Body of pancreas (tissue), 4 donors: ENCODE results near the gene TMA7B. TPM values are rescaled to one million over a fixed set of nuclear protein-coding genes. Genes with fewer than 3 reads are reported as not detected.
A peak's percentile ranks its signal among the peaks of the same experiment; 100 is the strongest.

Experiments
- ATAC-seq: fragments of 150-250 bp; one replicate; pipeline ENCODE4 v1.9.1; 2016
- DNase-seq, 4 donors: peaks; one replicate each; pipeline ENCODE4 v3.0.0-alpha.2; 2019
- H3K27ac ChIP-seq, 4 donors: fragments of 200-600 bp; sonication (generic); 1 replicate in 3 of 4; 2 replicates in 1 of 4; pipeline versions ENCODE4 v1.5.1 to v1.6.1; 2016 to 2019; ENCODE audit warnings: mild to moderate bottlenecking in 1 of 4, mixed read lengths in 1 of 4, moderate library complexity in 1 of 4
- H3K27me3 ChIP-seq, 2 donors: fragments of 200-600 bp; sonication (generic); one replicate each; pipeline ENCODE4 v1.6.0; 2016; ENCODE audit warnings: mild to moderate bottlenecking in 1 of 2
- H3K36me3 ChIP-seq, 2 donors: fragments of 200-600 bp; sonication (generic); replicated peaks in 1 of 2; 2 replicates each; pipeline ENCODE4 v1.5.1; 2016; ENCODE audit warnings: low read depth in 2 of 2; ENCODE audit not compliant: insufficient read depth in 1 of 2
- H3K4me1 ChIP-seq: fragments of 200-600 bp; sonication (generic); one replicate; pipeline ENCODE4 v1.6.0; 2016
- H3K4me3 ChIP-seq, 2 donors: fragments of 200-600 bp; sonication (generic); 1 replicate in 1 of 2; 2 replicates in 1 of 2; pipeline ENCODE4 v1.5.1; 2016 to 2019
- H3K9me3 ChIP-seq, 3 donors: fragments of 200-600 bp; sonication (generic); 1 replicate in 2 of 3; 2 replicates in 1 of 3; pipeline ENCODE4 v1.5.1; 2016
- POLR2A ChIP-seq, 3 donors: fragments of 450-650 bp; IDR thresholded peaks; one replicate each; pipeline ENCODE4 v1.6.1; 2016; ENCODE audit warnings: antibody characterized with exemption in 3 of 3, mild to moderate bottlenecking in 2 of 3
- WGBS, 2 donors: methylation state at CpG; one replicate each; pipeline ENCODE4 v1.1.5; 2017; 5-methylcytosine and 5-hydroxymethylcytosine counted together
- intact Hi-C: fragments of 100-400 bp; cut with DNase I; formaldehyde crosslinking; loops from one replicate; pipeline ENCODE4 v1.15.1; 2023
- total RNA-seq, 2 donors: library from RNA; depleted of rRNA; stranded (reverse); fragments of >200 nt; gene quantifications; one replicate each; pipeline ENCODE4 v1.1.0, GENCODE V29; 2016
- TF ChIP-seq, protein P1 (sequence below), 7 experiments: fragments of 450-650 bp in 4 of 7; fragments of 200-600 bp in 3 of 7; sonication (generic) in 3 of 7; IDR thresholded peaks; one replicate each; pipeline ENCODE4 v1.5.1; 2016 to 2019; ENCODE audit warnings: antibody characterized with exemption in 7 of 7

TMA7B gene
- total RNA-seq, 2 donors from 2014 or later = not detected

DNA sequence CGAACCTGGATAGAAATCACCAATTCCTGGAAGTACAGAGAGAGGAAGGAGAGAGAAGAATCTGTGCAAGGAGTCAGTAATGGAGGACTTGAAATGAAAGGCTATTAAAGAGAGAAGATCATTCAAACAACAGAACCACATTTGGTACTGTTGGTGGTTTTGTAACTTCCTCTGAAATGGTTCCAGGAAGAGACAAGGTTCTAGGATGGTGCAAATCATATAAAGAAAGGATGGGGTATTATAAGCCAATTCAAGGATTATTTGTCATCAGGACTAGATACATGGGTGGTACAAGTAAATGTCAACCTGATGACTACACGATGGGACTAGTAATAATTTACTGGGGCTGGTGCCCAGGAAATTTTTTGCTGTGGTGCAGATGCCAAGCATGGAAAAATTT is 28.9 kb upstream of the TMA7B start:
- ATAC-seq = no peak
- no peaks in the 10 kb centered on the region for H3K27me3 ChIP-seq
- H3K36me3 ChIP-seq = no peaks in the 10 kb centered on the region
- intact Hi-C loops = loop anchor here (5.0 kb wide), 1 partner anchor 96 kb away; no protein-coding TSS in a partner anchor
- WGBS, 2 donors = 38 to 41% methylated on average over 2 of the region's 2 CpGs
- TF ChIP-seq, protein P1, sequence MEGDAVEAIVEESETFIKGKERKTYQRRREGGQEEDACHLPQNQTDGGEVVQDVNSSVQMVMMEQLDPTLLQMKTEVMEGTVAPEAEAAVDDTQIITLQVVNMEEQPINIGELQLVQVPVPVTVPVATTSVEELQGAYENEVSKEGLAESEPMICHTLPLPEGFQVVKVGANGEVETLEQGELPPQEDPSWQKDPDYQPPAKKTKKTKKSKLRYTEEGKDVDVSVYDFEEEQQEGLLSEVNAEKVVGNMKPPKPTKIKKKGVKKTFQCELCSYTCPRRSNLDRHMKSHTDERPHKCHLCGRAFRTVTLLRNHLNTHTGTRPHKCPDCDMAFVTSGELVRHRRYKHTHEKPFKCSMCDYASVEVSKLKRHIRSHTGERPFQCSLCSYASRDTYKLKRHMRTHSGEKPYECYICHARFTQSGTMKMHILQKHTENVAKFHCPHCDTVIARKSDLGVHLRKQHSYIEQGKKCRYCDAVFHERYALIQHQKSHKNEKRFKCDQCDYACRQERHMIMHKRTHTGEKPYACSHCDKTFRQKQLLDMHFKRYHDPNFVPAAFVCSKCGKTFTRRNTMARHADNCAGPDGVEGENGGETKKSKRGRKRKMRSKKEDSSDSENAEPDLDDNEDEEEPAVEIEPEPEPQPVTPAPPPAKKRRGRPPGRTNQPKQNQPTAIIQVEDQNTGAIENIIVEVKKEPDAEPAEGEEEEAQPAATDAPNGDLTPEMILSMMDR (IDR thresholded peaks at IDR 0.05) = no peak
- no peak for TF ChIP-seq POLR2A (IDR thresholded peaks at IDR 0.05)
- no peaks in the 10 kb centered on the region for H3K9me3 ChIP-seq
- DNase-seq = no peak
- H3K27ac ChIP-seq = no peak overlapping the region
- peaks cover 6% of the 10 kb centered on the region for H3K4me1 ChIP-seq
- no peak overlapping the region for H3K4me3 ChIP-seq

DNA sequence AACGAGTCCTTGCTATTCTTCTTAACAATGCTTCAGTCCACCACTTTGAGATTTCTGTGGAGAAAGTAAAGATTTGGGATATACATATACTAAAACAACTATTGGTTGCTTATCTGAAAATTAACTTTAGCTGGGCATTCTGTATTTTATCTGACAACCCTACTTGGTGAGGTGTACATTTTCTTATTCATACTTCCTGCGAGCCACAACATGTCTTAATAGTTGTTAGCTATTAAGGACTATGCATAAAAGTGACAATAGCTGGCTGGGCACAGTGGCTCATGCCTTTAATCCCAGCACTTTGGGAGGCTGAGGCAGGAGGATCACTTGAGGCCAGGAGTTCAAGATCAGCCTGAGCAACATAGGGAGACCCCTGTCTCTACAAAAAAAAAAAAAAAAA is 28.0 kb upstream of the TMA7B start:
- no peak for DNase-seq
- 36 to 45% methylated on average over 2 of the region's 2 CpGs for WGBS, 2 donors
- Histone ChIP-seq H3K4me1 (no peaks in the 10 kb centered on the region), H3K36me3 (no peaks in the 10 kb centered on the region), H3K27ac (no peak overlapping the region), H3K9me3 (no peaks in the 10 kb centered on the region), H3K4me3 (no peak overlapping the region), H3K27me3 (no peaks in the 10 kb centered on the region)
- TF ChIP-seq POLR2A (IDR thresholded peaks at IDR 0.05) = no peak
- TF ChIP-seq, protein P1 (IDR thresholded peaks at IDR 0.05) = no peak
- intact Hi-C loops = loop anchor here (5.0 kb wide), 1 partner anchor 95 kb away; no protein-coding TSS in a partner anchor
- ATAC-seq = no peak

DNA sequence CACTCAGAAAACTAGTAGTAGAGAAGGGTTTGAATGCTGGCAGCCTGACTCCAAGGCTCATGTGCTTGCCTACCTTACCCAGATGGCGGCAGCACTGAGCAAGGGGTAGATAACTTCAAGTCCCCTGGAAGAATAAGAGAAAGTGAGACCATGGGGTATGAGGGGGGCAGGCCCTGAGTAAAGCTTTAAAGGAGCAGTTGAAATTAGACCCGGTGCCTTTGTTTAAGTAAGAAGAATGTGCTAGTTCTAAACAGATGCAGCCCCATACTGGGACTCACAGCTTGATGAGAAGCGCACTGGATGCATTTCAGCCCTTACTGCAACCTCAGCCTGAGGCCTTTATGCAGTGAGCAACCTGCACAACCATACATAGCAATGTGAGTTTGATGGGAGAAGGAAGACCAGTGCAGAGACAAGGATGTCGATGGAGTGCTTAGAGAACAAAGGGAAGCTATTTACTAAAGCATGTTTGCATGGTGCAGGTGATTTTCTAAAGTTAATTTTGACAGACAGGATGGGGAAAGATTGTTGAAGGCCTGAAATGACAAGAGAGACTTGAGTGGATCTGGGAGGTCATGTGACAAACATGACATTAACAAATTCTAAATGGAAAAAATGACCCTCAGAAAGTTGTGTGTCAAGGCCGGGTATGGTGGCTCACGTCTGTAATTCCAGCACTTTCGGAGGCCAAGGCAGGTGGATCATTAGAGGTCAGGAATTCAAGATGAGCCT is 27.1 kb upstream of the TMA7B start:
- DNase-seq = peak; percentile 39 to 60 (median 48)
- H3K27me3 ChIP-seq = no peaks in the 10 kb centered on the region
- intact Hi-C loops = loop anchor here (5.0 kb wide), 1 partner anchor 94 kb away; no protein-coding TSS in a partner anchor
- no peak for TF ChIP-seq POLR2A (IDR thresholded peaks at IDR 0.05)
- TF ChIP-seq, protein P1 (IDR thresholded peaks at IDR 0.05) = peak; percentile 30 to 66 (median 60)
- WGBS, 2 donors = 71% methylated on average over 7 of the region's 7 CpGs
- no peak overlapping the region for H3K27ac ChIP-seq
- no peak overlapping the region for H3K4me3 ChIP-seq
- ATAC-seq = no peak
- H3K4me1 ChIP-seq = no peaks in the 10 kb centered on the region
- no peaks in the 10 kb centered on the region for H3K9me3 ChIP-seq
- H3K36me3 ChIP-seq = no peaks in the 10 kb centered on the region

DNA sequence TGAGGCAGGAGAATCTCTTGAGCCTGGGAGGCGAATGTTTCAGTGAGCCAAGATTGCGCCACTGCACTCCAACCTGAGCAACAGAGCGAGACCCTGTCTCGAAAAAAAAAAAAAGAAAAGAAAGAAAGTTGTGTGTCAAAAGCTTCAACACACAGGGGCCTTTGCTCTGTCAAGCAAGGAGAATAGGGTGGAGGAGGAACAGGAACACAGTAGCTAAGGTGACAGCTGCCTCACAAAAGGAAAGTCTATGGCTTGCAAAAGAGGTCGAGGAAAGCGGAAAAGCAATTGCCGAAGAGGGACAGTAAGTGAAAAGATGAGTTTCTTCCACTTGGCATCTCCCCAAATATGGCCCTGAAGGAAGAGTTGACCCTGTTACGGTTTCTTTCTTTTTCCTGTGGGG is 26.5 kb upstream of the TMA7B start:
- 81 to 82% methylated on average over 8 of the region's 8 CpGs for WGBS, 2 donors
- ATAC-seq (no peak), DNase-seq (no peak)
- TF ChIP-seq, protein P1 (IDR thresholded peaks at IDR 0.05) = no peak
- TF ChIP-seq POLR2A (IDR thresholded peaks at IDR 0.05) = no peak
- H3K4me3 ChIP-seq = no peak overlapping the region
- no peaks in the 10 kb centered on the region for H3K27me3 ChIP-seq
- intact Hi-C loops = loop anchor here (5.0 kb wide), 1 partner anchor 94 kb away; no protein-coding TSS in a partner anchor
- H3K9me3 ChIP-seq = no peaks in the 10 kb centered on the region
- no peaks in the 10 kb centered on the region for H3K36me3 ChIP-seq
- H3K27ac ChIP-seq = no peak overlapping the region
- no peaks in the 10 kb centered on the region for H3K4me1 ChIP-seq

DNA sequence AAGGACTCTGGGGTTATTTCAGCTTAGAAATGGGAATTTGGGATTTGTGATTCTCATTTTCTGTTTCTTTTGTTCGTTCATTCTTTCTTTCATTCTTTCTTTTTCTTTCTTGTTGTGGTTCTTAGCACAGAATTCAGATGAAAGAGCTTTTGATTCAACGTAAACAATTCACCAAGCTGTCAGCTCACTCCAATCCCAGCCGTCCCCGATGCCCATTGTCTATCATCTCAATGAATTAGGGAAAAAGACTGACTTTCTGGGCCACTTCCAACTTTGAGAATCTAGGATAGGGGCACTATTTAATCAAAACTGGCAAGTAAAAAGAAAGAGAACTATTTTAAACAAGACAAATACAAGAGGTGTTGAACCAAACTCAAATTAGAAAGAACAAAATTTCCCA is 25.1 kb upstream of the TMA7B start:
- ATAC-seq (no peak), DNase-seq (no peak)
- no peak overlapping the region for H3K27ac ChIP-seq
- no peaks in the 10 kb centered on the region for H3K4me1 ChIP-seq
- H3K36me3 ChIP-seq = no peaks in the 10 kb centered on the region
- no peaks in the 10 kb centered on the region for H3K27me3 ChIP-seq
- H3K4me3 ChIP-seq = no peak overlapping the region
- 52 to 56% methylated on average over 4 of the region's 4 CpGs for WGBS, 2 donors
- intact Hi-C loops = no loop called here
- TF ChIP-seq POLR2A (IDR thresholded peaks at IDR 0.05) = no peak
- TF ChIP-seq, protein P1 (IDR thresholded peaks at IDR 0.05) = no peak
- no peaks in the 10 kb centered on the region for H3K9me3 ChIP-seq
